Melanocyte of skin (primary cell): ENCODE results near the gene NUDT19. TPM values are rescaled to one million over a fixed set of nuclear protein-coding genes. Genes with fewer than 3 reads are reported as not detected.

ENCODE experiments used
- small RNA-seq, 2 donors: library from RNA; depleted of rRNA; stranded (forward); fragments of <200 nt; gene quantifications; one replicate each; pipeline ENCODE3, GENCODE V24; 2012
- total RNA-seq, 2 donors: library from RNA; depleted of rRNA; stranded (reverse); fragments of >200 nt; gene quantifications; 2 replicates each; pipeline ENCODE4 v1.2.3, GENCODE V29; 2012

NUDT19 gene
- total RNA-seq = 10 to 100 TPM; 13.0 to 13.1 TPM

GRCh38 chr19:32691291-32691951 is at the start of gene NUDT19:
Gene NUDT19, plus strand, starts transcription at chr19:32691821. Its CDS starts 140 bp downstream, at chr19:32691961.

GRCh38 chr19:32674931-32675719 is 16.5 kb upstream of the NUDT19 start, which contains the start of gene ANKRD27:
Gene ANKRD27, minus strand, starts transcription at chr19:32675180. Its CDS starts 16,165 bp downstream, at chr19:32659015.

GRCh38 chr19:32675720-32676185 is 15.9 kb upstream of the NUDT19 start, which contains the start of gene RGS9BP:
Gene RGS9BP, plus strand, starts transcription at chr19:32675848. Its CDS starts 416 bp downstream, at chr19:32676264.

GRCh38 chr19:32719611-32720059 is 28.0 kb downstream of the NUDT19 start, which contains the start of gene TDRD12:
Gene TDRD12, plus strand, starts transcription at chr19:32719767. Its CDS starts 306 bp downstream, at chr19:32720073.

Small RNAs within 50 kb of the gene (small RNA-seq; reads per million reads assigned to genes)
- gene RN7SL789P = 0 reads per million in 2 donors

Other genes starting within 250 kb of the NUDT19 start
- gene PDCD5, start 110.6 kb upstream of the NUDT19 start, total RNA-seq = 10 to 100 TPM; 77.8 to 93.6 TPM
- 10 to 100 TPM; 25.5 to 34.6 TPM for gene ANKRD27, start 16.6 kb upstream of the NUDT19 start, total RNA-seq
- under 1 TPM; under 0.01 to 0.34 TPM for gene RGS9BP, start 16.0 kb upstream of the NUDT19 start, total RNA-seq
- under 1 TPM in 1 of 2 donors, not detected in 1; under 0.01 TPM for gene TDRD12, start 27.9 kb downstream of the NUDT19 start, total RNA-seq
- not detected for gene SLC7A9, start 177.9 kb downstream of the NUDT19 start, total RNA-seq